Measurements from ENCODE around the gene SYDE1.

DNA sequence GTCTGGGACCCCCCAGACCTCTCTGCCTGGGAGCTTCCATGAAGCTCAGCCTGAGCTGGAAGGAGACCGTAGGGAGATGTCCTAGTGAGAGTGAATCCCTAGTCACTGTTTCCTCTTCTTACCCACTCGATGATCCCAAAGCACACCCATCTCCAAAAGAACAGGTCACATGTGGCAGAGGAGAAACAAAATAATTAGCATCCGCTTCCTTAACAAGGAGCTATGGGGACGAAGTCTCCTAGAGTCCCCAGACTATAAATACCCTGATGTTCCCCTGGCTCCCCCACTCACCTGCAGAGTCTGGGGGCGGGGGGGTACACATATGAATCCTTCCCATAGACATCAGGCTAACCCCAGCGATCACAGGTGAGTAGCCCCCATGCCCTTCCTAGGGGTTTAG lies 25.3 kb upstream of the SYDE1 start, which contains the start of gene OR1I1:
- TF ChIP-seq, protein P1, sequence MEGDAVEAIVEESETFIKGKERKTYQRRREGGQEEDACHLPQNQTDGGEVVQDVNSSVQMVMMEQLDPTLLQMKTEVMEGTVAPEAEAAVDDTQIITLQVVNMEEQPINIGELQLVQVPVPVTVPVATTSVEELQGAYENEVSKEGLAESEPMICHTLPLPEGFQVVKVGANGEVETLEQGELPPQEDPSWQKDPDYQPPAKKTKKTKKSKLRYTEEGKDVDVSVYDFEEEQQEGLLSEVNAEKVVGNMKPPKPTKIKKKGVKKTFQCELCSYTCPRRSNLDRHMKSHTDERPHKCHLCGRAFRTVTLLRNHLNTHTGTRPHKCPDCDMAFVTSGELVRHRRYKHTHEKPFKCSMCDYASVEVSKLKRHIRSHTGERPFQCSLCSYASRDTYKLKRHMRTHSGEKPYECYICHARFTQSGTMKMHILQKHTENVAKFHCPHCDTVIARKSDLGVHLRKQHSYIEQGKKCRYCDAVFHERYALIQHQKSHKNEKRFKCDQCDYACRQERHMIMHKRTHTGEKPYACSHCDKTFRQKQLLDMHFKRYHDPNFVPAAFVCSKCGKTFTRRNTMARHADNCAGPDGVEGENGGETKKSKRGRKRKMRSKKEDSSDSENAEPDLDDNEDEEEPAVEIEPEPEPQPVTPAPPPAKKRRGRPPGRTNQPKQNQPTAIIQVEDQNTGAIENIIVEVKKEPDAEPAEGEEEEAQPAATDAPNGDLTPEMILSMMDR (conservative IDR thresholded peaks at IDR 0.05; ENCODE audit: low read length) = no peak
- no peak for TF ChIP-seq EZH2phosphoT487 (IDR thresholded peaks at IDR 0.05; ENCODE audit: borderline replicate concordance)

All from Loucy (cell line).